ENCODE data around the gene PSMA8.
"Not testable (repeated sequence)": the region's sequence is repeated elsewhere in the genome, so short reads cannot be mapped to it uniquely, and the experiment has no call there.

The PSMA8 gene

DNA sequence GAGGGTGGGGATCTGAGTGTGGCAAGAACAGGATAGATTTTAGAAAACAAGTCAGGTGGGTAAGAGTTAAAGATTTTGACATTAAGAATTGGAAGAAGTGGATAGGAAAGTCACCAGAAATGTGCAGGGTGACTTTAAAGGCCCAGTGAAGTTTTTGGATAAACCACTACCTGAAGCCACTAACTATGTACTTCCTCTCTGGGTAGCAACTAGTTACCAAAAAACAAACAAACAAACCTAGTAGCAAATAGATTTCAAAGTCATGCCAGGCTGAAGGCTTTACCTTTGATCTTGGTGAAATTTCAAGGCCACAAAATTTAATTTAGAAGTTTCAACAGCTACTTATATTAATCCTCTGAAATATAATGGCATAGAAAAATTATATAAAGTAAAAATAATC is 42.5 kb downstream of the PSMA8 start:
- FAIRE-seq, result no peak

DNA sequence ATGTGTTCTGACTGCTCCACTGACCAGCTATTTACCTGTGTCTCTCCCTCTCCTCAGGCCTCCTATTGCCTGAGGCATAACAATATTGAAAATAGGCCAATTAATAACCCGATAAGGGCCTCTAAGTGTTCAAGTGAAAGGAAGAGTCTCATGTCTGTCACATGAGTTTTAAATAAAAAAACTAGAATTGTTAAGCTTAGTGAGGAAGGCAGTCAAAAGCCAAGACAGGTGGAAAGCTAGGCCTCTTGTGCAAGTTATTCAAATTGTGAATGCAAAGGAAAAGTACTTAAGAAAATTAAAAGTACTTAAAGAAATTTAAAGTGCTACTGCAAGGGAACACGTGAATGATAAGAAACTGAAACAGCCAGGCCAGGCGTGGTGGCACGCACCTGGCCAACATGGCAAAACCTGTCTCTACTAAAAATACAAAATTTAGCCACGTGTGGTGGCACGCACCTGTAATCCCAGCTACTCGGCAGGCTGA is 47.7 kb downstream of the PSMA8 start:
- no peak for FAIRE-seq

DNA sequence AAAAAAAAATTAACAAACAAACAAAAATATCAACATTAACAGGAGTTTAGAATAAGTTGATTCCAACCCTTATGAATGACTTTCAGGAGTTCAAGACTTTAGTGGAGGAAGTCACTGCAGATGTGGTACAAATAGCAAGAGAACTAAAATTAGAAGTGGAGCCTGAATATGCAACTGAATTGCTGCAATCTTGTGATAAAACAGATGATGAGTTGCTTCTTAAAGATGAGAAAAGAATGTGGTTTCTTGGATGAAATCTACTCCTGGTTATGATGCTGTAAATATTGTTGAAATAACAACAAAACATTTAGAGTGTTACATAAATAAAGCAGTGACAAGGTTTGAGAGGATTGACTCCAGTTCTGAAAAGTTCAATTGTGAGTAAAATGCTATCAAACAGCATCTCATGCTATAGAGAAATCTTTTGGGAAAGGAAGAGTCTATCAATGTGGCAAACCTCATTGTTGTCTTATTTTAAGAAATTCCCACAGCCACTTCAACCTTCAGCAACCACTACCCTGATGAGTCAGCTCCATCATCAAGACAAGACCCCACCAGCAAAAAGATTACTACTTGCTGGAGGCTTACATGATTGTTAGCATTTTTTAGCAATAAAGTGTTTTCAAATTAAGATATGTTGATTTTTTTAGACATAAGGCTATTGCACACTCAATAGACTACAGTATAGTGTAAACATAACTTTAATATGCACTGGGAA is 49.9 kb downstream of the PSMA8 start:
- FAIRE-seq, result no peak

DNA sequence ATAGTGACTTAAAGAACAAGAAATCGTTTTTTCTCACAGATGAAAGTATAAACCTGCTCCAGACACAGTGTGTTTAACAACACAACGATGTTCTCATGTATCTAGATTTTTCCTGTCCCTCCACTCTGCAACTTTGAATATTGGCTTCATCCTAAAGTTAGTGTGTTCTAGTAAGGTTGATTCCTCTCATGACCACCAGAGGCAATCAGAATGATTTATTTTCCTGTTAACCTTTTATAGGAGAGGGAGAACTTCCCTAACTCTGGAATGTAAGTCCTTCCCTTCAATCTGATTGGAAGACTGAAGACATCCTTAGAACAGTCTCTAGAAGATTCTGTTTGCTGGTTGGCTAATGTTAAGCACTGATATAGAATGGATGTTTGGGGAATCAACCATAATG is 51.6 kb downstream of the PSMA8 start:
- no peak for FAIRE-seq

DNA sequence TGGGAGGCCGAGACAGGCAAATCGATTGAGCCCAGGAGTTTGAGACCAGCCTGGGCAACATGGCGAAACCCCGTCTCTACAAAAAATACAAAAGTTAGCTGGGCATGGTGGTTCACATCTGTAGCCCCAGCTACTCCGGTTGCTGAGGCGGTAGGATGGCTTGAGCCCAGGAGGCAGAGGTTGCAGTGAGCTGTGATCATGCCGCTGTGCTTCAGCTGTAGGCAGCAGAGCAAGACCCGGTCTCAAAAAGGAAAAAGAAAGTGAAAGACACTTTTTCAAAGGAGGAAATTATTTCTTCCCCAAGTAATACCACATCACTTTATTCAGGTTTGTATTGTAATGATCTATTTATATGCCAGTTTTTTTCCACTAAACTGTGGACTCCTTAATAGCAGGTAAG is 56.8 kb downstream of the PSMA8 start:
- no peak for FAIRE-seq

DNA sequence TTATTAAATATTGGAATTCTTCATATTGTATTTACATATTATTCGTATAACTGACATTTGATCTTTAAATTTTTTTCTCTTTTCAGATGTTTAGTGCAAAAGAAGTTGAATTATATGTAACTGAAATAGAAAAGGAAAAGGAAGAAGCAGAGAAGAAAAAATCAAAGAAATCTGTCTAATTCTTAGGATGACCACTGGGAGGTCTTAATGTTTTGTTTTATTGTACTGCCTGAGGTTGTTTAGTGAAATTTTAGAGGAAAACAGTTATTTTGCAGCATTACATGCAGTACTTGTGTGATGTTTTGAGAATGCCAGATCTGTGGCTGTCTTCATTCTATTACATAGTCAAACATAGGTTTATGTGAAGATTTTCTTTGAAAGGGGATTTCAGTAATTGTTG is 58.6 kb downstream of the PSMA8 start:
- FAIRE-seq, result peak; percentile 38

DNA sequence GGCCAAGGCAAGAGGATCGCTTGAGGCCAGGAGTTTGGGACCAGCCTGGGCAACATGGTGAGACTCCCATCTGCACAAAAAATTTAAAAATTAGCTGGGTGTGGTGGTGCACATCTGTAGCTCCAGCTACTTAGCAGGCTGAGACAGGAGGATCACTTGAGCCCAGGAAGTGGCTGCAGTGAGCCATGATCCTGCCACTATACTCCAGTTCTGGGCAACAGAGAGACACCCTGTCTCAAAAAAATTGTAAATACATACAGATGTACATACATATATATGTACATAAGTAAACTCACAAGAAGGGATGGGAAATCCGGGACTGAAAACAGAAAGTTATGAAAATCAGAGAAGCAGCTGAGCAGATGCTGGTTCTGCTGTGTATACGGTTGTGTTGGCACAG is 62.9 kb downstream of the PSMA8 start:
- no peak for FAIRE-seq

DNA sequence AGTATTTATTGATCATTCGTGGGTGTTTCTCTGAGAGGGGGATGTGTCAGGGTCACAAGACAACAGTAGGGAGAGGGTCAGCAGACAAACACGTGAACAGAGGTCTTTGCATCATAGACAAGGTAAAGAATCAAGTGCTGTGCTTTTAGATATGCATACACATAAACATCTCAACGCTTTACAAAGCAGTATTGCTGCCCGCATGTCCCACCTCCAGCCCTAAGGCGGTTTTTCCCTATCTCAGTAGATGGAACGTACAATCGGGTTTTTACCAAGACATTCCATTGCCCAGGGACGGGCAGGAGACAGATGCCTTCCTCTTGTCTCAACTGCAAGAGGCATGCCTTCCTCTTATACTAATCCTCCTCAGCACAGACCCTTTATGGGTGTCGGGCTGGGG is 68.3 kb downstream of the PSMA8 start:
- FAIRE-seq, result not testable (repeated sequence)

DNA sequence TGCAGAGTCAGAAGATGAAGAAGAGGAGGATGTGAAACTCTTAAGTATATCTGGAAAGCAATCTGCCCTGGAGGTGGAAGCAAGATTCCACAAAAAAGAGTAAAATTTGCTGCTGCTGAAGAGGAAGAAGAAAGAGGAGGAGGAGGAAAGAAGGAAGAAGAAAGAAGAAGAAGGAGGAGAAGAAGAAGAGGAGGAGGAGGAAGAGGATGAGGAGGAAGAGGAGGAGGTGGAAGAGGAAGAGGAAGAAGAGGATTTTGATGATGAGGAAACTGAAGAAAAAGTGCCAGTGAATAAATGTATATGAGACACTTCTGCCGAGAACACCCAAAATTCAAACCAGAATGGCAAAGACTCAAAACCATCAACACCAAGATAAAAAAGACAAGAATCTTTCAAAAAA is 71.6 kb downstream of the PSMA8 start:
- no peak for FAIRE-seq

DNA sequence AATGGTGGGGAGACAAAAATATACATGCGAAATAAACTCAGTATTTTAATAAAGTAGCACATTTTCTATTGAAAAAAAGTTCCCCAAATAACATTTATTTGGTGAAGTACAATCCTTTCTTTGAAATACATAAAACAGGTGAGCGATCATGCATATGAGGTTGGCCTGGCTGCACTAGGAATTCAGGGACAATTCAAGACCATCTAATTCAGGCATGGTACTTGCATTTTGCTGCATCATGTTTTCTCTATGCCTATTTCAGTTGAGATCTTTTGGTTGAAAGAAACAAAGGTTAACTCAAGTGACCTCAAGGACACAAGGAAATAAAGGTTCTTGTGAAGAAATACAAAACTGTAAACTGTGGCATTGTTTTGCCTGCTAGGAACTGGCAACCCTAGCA is 72.8 kb downstream of the PSMA8 start:
- no peak for FAIRE-seq

DNA sequence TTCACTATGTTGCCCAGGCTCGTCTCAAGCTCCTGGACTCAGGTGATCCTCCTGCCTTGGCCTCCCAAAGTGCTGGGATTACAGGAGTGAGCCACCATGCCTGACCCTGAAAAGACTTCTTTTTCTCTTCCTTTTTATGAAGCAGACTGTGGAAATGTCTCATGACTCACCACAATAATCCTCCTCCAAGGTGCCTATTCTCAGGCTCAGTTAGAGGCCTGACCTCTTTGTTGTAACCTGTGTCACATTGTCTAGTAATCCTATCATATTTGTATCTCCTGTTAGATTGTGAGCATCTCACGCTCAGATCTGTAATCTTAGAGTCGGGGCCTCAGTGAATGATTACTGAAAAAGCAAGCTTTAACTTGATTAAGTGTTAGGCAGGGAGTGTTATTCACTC is 74.3 kb downstream of the PSMA8 start:
- no peak for FAIRE-seq

DNA sequence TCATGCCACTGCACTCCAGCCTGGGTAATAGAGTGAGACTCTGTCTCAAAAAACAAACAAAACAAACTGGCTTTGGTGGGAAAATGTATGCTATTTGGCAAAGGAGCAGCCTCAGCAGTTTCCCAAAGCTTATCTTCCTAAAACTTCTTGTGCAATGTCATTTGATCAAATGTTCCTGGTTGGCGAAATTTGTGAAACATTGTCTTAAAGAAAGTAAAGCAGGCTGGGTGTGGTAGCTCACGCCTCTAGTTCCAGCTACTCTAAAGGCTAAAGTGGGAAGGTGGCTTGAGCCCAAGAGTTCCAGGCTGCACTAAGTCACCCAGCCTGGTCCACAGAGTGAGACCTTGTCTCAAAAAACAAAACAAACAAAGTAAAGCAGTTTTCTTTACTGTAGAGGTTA is 75.3 kb downstream of the PSMA8 start:
- no peak for FAIRE-seq

DNA sequence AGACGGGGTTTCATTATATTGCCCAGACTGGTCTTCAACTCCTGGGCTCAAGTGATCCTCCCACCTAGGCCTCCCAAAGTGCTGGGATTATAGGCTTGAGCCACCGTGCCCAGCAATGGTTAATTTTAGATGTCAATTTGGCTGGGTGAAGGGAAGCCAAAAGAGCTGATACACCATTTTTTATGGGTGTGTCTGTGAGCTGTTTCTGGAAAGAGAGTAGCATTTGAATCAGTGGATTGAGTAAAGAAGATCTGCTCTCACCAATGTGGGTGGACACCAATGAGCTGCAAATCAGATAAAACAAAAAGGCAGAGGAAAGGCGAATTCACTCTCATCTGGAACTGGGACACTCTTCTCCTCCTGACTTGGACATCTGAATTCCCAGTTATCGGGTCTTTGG is 76.5 kb downstream of the PSMA8 start:
- FAIRE-seq, result no peak

DNA sequence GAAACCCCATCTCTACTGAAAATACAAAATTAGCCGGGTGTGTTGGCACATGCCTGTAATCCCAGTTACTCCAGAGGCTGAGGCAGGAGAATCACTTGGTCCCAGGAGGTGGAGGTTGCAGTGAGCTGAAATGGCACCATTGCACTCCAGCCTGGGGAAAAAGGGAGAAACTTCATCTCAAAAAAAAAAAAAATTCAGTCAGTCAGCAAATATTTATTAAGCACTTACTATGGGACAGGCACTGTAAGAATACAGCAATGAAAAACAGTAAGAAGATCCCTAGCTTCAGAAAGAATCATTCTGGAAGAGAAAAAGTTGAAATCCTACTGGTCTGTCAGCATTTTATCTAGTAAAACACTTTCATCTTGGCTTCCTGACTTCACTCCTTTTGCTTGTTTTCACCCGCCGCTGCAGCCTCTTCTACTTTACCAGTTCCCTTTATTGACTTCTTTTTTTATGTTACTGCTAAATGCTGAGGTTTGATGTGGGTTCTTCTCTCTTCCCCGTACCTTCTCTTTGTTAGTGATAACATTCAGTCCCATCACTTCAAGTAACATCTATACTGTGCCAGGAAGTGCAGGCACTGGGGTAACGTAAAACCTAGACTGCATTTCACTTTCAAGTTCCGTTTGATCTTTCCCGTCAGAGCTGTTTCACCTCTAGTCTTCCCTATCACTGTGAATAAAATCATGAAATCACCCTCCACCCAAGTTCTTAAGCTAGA is 81.7 kb downstream of the PSMA8 start:
- FAIRE-seq, result no peak

DNA sequence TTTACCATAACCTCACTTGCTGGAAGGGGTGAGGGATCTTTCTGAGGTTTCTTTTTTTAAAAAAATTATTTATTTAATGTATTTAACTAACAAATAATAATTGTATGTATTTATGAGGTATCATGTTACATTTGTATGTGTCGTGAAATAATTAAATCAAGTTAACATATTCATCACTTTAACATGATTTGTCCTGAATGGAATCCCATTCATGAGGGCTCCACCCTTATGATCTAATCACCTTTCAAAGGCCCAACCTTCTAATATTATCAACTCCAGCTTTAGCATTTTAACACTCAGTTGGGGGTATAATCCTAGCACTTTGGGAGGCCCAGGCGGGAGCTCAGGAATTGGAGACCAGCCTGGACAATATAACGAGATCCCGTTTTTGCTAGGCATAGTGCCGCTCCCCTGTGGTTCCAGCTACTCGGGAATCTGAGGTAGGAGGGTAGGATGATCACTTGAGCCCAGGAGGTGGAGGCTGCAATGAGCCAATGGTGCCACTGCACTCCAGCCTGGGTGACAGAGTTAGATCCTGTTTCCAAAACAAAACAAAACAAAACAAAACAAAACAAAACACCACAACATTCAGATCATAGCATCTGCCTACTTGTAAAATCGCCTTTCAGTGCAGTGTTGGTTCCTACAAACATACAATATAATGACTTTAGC is 91.5 kb downstream of the PSMA8 start:
- no peak for FAIRE-seq

DNA sequence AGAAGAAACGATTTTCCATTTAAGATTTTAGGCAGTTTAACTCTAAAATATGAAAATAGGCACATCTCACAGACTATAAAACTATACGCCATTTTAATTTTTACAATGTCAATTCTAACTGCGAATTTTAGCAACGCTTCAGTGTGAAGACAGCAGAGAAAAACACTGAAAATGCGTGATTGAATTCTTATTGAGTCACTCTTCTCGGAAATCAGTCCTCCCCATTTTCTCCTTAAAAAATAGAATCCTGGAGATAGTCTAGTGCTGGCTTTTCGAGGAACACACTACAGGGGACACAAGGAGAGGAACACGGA is 92.2 kb downstream of the PSMA8 start:
- FAIRE-seq, result no peak

DNA sequence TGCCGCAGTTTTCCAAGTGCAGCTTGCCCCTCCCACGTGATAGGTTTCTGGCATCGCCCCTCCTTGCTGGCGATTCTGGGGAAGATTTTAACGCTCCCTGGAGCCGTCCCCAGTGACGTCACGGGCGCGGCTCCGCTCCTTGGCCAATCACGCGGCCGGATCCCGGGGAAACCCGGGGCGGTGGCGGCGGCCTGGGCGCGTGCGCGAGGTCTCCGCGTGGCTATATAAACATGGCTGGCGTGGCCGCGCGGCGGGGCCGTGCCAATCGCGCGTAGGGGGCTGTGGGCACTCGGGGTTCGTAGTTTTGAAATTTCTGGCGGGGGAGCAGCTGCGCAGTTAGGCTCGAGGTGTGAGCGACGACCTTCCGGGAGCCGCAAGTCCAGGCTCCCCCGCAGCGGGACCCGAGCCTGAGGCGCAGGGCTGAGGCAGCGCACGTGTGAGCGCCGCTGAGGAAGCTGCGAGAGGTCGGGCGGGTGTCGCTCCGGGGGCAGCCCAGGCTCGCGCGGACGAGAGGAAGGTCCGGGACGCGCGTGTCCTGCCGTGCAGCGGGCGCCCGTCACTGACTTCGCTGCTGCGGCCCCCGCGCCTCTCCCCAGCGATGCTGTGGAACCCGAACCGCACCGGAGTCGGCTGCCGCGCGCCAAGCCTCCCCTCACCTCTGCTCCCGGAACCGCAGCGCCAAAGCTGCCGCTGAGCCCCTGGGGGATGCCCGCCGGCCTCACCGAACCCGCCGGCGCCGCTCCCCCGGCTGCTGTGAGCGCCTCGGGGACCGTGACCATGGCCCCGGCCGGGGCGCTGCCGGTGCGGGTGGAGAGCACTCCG is 92.8 kb downstream of the PSMA8 start, which contains the start of gene TAF4B:
Gene TAF4B (plus strand): TSS at position 217 of the 822 bp plus-strand sequence. CDS start 489 bp downstream, at position 706.
- no peak for FAIRE-seq

DNA sequence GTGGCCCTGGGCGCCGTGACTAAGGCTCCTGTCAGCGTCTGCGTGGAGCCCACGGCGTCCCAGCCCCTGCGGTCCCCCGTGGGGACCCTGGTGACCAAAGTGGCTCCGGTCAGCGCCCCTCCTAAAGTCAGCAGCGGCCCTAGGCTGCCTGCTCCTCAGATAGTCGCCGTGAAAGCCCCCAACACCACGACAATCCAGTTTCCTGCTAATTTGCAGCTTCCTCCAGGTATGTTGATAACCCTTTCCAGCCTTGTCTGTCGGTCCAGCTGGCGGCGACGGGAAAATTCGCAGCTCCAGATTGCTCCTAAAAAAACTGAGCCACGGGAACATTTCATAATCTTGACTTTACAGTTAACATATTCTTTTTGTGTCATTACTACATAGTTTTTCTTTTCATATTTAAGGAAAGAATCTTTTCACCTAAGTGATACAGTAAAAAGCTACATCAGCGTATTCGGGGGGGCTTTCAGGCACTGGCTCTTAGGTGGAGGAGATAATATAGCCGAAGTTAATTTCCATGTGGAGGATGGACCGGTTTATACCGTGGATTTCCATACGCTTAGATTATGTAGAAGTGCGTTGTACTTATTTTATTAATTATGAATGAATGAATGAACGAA is 93.5 kb downstream of the PSMA8 start:
- no peak for FAIRE-seq

DNA sequence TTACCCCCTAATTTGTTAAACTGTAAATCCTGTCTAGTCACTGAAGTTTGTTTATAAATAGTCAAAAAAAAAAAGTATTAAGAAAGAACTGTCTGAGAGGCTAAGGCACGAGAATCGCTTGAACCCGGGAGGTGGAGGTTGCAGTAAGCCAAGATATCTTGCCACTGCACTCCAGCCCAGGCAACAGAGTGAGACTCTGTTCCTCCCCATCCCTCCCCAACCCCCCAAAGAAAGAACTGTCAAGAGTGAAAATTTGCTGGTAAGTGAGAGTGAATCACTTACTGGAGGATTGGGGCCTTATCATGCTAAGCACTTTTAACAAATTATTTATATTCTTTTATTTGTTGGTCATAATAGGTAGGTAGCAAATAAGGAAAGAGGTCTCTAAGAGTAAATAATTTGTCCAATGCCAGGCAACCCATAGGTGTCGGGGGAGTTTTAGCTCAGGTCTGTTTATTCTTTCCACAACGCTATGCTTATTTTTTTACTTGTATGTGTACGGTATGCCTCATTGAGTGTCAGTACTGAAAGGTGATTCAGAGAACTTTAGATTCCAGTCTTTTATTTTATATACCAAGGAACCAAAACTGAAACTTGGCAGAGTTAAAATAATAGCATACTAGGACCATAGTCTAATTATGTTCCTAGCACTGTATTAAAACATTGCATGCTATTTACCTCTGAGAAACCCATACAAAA is 95.0 kb downstream of the PSMA8 start:
- FAIRE-seq, result no peak

DNA sequence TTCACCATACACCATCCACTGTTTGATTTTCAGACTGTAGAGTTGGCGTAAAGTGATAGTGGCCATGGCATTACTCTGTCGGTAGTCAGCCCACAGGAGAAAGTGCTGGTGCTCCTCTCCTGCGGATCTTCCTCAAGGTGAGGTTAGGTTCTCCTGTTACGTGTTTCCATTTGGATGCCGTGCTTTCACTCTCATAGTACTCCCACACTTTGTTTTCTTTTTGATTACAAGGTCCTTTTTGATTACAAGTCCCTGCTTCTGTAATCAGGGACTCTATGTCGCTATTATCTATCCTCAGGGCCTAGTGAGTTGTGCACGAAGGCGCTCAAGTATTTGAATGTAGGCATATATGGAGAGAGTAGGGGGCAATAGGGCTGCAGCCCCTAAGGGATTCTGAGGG is 96.8 kb downstream of the PSMA8 start:
- no peak for FAIRE-seq

DNA sequence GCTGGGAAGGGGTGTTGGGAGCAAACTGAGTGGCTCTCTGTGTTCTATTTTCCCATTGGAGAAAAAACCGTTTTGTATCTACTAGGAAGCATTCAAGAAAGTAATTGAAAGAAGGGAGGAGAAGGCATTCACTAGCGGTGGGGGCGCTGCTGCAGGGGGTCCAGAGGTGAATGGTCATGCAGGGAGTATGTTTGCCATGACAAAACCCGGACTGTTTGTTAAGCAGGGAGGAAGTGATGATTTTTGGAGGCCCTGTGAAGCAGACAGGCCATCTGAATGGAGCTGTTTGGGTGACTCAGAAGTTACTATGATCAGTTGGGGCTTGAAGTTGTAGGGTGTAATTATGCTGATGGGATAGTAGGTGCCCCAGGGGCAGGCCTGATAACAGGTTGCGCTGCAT is 99.5 kb downstream of the PSMA8 start:
- no peak for FAIRE-seq

DNA sequence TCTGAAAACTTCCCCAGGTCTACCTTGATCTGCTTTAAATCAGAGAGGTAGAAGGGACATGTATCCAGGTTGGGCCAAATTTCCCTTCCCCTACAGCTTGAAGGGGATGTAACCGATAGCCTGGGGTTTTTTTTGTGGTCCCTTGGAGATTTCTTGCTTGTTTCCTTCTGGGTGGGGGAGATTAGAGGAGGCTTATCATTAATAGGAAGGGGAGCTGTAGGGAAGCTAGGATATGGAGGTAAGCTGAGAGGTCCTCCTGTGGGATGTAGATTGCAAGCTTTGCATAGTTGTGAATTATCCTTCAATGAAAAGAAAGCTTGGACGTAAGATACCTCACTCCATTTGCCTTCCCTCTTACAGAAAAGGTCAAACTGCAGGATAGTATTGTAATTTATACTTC is 103.7 kb downstream of the PSMA8 start:
- FAIRE-seq, result not testable (repeated sequence)

Measured in colon (tissue), 2 donors.